Ovary (tissue), 9 donors: ENCODE data around the gene GNAI2. TPM values are rescaled to one million over a fixed set of nuclear protein-coding genes. Genes with fewer than 3 reads are reported as not detected.

ENCODE experiments used
- DNase-seq, 5 donors: peaks; one replicate each; pipeline ENCODE4 v3.0.0-alpha.2; 2019 to 2020
- H3K27ac ChIP-seq, 2 donors: fragments of 200-600 bp; one replicate each; pipeline versions ENCODE4 v1.5.1 to v1.8.0; 2019 to 2022
- H3K27me3 ChIP-seq: fragments of 200-600 bp; one replicate; pipeline ENCODE4 v1.8.0; 2022
- H3K36me3 ChIP-seq: fragments of 200-600 bp; sonication (generic); one replicate; pipeline ENCODE4 v1.5.1; 2019
- H3K4me1 ChIP-seq: one replicate; pipeline ENCODE4 v1.8.1; 2013; ENCODE audit warnings: mild to moderate bottlenecking, moderate library complexity; ENCODE audit not compliant: insufficient read depth
- H3K4me3 ChIP-seq: fragments of 200-600 bp; sonication (generic); one replicate; pipeline ENCODE4 v1.5.1; 2017
- H3K9me3 ChIP-seq, 2 donors: fragments of 200-600 bp in 1 of 2; sonication (generic) in 1 of 2; one replicate each; pipeline versions ENCODE4 v1.5.1 to v1.8.1; 2013 to 2019; ENCODE audit warnings: mild to moderate bottlenecking in 1 of 2, moderate library complexity in 1 of 2
- CTCF ChIP-seq, 3 donors: fragments of 450-650 bp in 2 of 3; fragments of 200-600 bp in 1 of 3; IDR thresholded peaks; one replicate each; pipeline versions ENCODE4 v1.5.1 to v1.8.0; 2016 to 2022; ENCODE audit warnings: antibody characterized with exemption in 3 of 3, mild to moderate bottlenecking in 1 of 3
- EP300 ChIP-seq: sonication (generic); formaldehyde crosslinking; IDR thresholded peaks from one replicate; pipeline ENCODE4 v1.6.1; 2017; ENCODE audit warnings: antibody characterized with exemption
- POLR2A ChIP-seq: fragments of 450-650 bp; IDR thresholded peaks from one replicate; pipeline ENCODE4 v1.6.1; 2017; ENCODE audit warnings: antibody characterized with exemption, mild to moderate bottlenecking, moderate library complexity
- WGBS, 3 donors: extraction: QIAGEN DNeasy Blood & Tissue Kit in 1 of 3; methylation state at CpG; one replicate each; pipeline versions ENCODE4 v1.1.5 to v1.1.7; 2013 to 2017; 5-methylcytosine and 5-hydroxymethylcytosine counted together
- intact Hi-C, 4 donors: fragments of 100-400 bp; cut with DNase I; formaldehyde crosslinking; loops; one replicate each; pipeline versions ENCODE4 v1.11.0 to v1.15.1; 2022 to 2023
- polyA plus RNA-seq, 2 donors: library from polyadenylated mRNA; stranded (reverse); fragments of 200-250 nt in 1 of 2; fragments of 350-450 nt in 1 of 2; fragmentation: Illumina TruSeq in 1 of 2; extraction: RNeasy Lipid Tissue Mini Kit (QIAGEN cat#74804) in 1 of 2; gene quantifications; one replicate each; pipeline ENCODE4 v1.2.3, GENCODE V29; 2013 to 2014
- total RNA-seq, 7 donors: library from RNA; depleted of rRNA in 2 of 7; stranded (reverse); fragments of >200 nt in 2 of 7; fragmentation: NEBNext Ultra II Directional in 3 of 7; extraction: Animal tissue kit (Norgen Biotek cat#: 25700) in 3 of 7; gene quantifications; one replicate each; pipeline versions ENCODE4 v1.1.0 to v1.2.4, GENCODE V29; 2016 to 2023
- donor health status: DM: no; HTN: no; CAD: no; lungs with moderate emphysema.
- donor health status: DM: no; HTN: no; CAD: no.
- donor health status: Bipolar disorder and iron deficiency.
- donor health status: DM: yes; HTN: yes; CAD: no.
- donor health status: DM: no; HTN: no; CAD: no.
- donor health status: DM: yes; HTN: yes; CAD: no.

The GNAI2 gene
- total and polyA plus RNA-seq, 9 donors = 72.3 to 309 (median 212) TPM

GRCh38 chr3:50203809-50204803 lies 31.9 kb upstream of the GNAI2 start:
- intact Hi-C loops = no loop called here

GRCh38 chr3:50204804-50205412 lies 31.1 kb upstream of the GNAI2 start, which contains the start of gene SLC38A3:
TSS of gene SLC38A3 (plus strand) at chr3:50205271. CDS start at chr3:50214200, 8,929 bp downstream.
- peak in 4 of 5 donors; percentile 43 to 69 (median 52) for DNase-seq
- intact Hi-C loops = no loop called here
- Histone ChIP-seq H3K4me3 (peak within 1 kb of the TSS; percentile 36), H3K9me3 (no peaks in the 10 kb centered on the region), H3K27me3 (no peaks in the 10 kb centered on the region), H3K36me3 (no peaks in the 10 kb centered on the region), H3K27ac (peak within 1 kb of the TSS in 1 of 2 donors; percentile 24), H3K4me1 (peaks cover 7% of the 10 kb centered on the region)
- TF ChIP-seq POLR2A (peak; percentile 24), EP300 (no peak)
- WGBS, 3 donors = 4 to 8% (median 5%) methylated on average over 14 to 41 of the region's 41 CpGs

More at GRCh38 chr3:50203809-50204803, 31.9 kb upstream of the GNAI2 start:
- H3K4me1 ChIP-seq = peaks cover 6% of the 10 kb centered on the region
- 64 to 74% (median 71%) methylated on average over 10 to 12 of the region's 12 CpGs for WGBS, 3 donors
- no peaks in the 10 kb centered on the region for H3K9me3 ChIP-seq
- H3K27me3 ChIP-seq = no peaks in the 10 kb centered on the region
- H3K36me3 ChIP-seq = no peaks in the 10 kb centered on the region
- peak in 1 of 5 donors; percentile 28 for DNase-seq
- TF ChIP-seq POLR2A (no peak), EP300 (no peak), CTCF (IDR thresholded peaks at IDR 0.05) (no peak)
- H3K27ac ChIP-seq = no peak overlapping the region
- no peak overlapping the region for H3K4me3 ChIP-seq

- Histone ChIP-seq H3K9me3 (no peaks in the 10 kb centered on the region), H3K27me3 (no peaks in the 10 kb centered on the region), H3K27ac (peak overlapping the region in 1 of 2 donors; percentile 24), H3K36me3 (no peaks in the 10 kb centered on the region), H3K4me1 (peaks cover 7% of the 10 kb centered on the region), H3K4me3 (peak overlapping the region; percentile 36)
- no peak for TF ChIP-seq POLR2A
- TF ChIP-seq CTCF (IDR thresholded peaks at IDR 0.05) = no peak
- TF ChIP-seq EP300 = no peak
- intact Hi-C loops = no loop called here
- peak in 3 of 5 donors; percentile 44 to 68 (median 47) for DNase-seq
- WGBS, 3 donors = 24 to 28% (median 25%) methylated on average over 46 to 67 of the region's 67 CpGs
These were observed 30.4 kb upstream of the GNAI2 start for GRCh38 chr3:50205413-50206276.

GRCh38 chr3:50207359-50208042 lies 28.5 kb upstream of the GNAI2 start:
- H3K9me3 ChIP-seq = no peaks in the 10 kb centered on the region
- peaks cover 7% of the 10 kb centered on the region for H3K4me1 ChIP-seq
- intact Hi-C loops = no loop called here
- no peaks in the 10 kb centered on the region for H3K27me3 ChIP-seq
- 96 to 97% (median 96%) methylated on average over 17 of the region's 17 CpGs for WGBS, 3 donors
- H3K36me3 ChIP-seq = no peaks in the 10 kb centered on the region
- TF ChIP-seq POLR2A (no peak), CTCF (IDR thresholded peaks at IDR 0.05) (no peak), EP300 (no peak)
- no peak for DNase-seq
- H3K27ac ChIP-seq = no peak overlapping the region
- no peak overlapping the region for H3K4me3 ChIP-seq
